HEK293T (cell line): ENCODE measurements around the gene LTB4R.

Experiments
- CTCF ChIA-PET: fragments of 350-600 bp; formaldehyde crosslinking; extraction: SDS; loops from one replicate; lab custom pipeline; 2021; ENCODE audit warnings: antibody characterized with exemption, inconsistent platforms; lab: Yijun Ruan, JAX
- POLR2A ChIA-PET: fragments of 350-600 bp; formaldehyde crosslinking; extraction: SDS; loops from one replicate; lab custom pipeline; 2020; ENCODE audit warnings: antibody characterized with exemption, inconsistent platforms; lab: Yijun Ruan, JAX
- DNase-seq: peaks from one replicate; pipeline ENCODE4 v3.0.0; 2012; ENCODE audit warnings: mixed read lengths; ENCODE audit errors: extremely low spot score
- ARNT ChIP-seq: fragments of 450-650 bp; IDR thresholded peaks from 2 replicates; pipeline ENCODE4 v1.6.1; 2017; ENCODE audit warnings: mild to moderate bottlenecking
- BHLHE40 ChIP-seq: fragments of 450-650 bp; IDR thresholded peaks from 2 replicates; pipeline ENCODE4 v1.6.1; 2016; ENCODE audit warnings: mild to moderate bottlenecking, moderate library complexity, borderline replicate concordance
- CTBP1 ChIP-seq: fragments of 450-650 bp; IDR thresholded peaks from 2 replicates; pipeline ENCODE4 v1.6.1; 2016; ENCODE audit warnings: borderline replicate concordance
- ELF4 ChIP-seq: fragments of 450-650 bp; IDR thresholded peaks from 2 replicates; pipeline ENCODE4 v1.6.1; 2017; ENCODE audit warnings: antibody characterized with exemption
- FOXA1 ChIP-seq: fragments of 450-650 bp; IDR thresholded peaks from 2 replicates; pipeline ENCODE4 v1.6.1; 2016; ENCODE audit warnings: mild to moderate bottlenecking
- FOXK2 ChIP-seq: fragments of 450-650 bp; IDR thresholded peaks from 2 replicates; pipeline ENCODE4 v1.6.1; 2016; ENCODE audit warnings: mild to moderate bottlenecking
- FOXM1 ChIP-seq: fragments of 450-650 bp; IDR thresholded peaks from 2 replicates; pipeline ENCODE4 v1.6.1; 2017; ENCODE audit warnings: mild to moderate bottlenecking, borderline replicate concordance
- HDGF ChIP-seq: fragments of 450-650 bp; IDR thresholded peaks from 2 replicates; pipeline ENCODE4 v1.6.1; 2017; ENCODE audit warnings: antibody characterized with exemption, borderline replicate concordance
- L3MBTL2 ChIP-seq: fragments of 450-650 bp; conservative IDR thresholded peaks from 2 replicates; pipeline ENCODE4 v1.6.1; 2016; ENCODE audit warnings: mild to moderate bottlenecking
- LEF1 ChIP-seq: fragments of 450-650 bp; IDR thresholded peaks from 2 replicates; pipeline ENCODE4 v1.6.1; 2017; ENCODE audit warnings: mild to moderate bottlenecking, borderline replicate concordance
- NFRKB ChIP-seq: fragments of 450-650 bp; IDR thresholded peaks from 2 replicates; pipeline ENCODE4 v1.6.1; 2016; ENCODE audit warnings: mild to moderate bottlenecking, moderate library complexity
- PKNOX1 ChIP-seq: fragments of 450-650 bp; IDR thresholded peaks from 2 replicates; pipeline ENCODE4 v1.6.1; 2016
- SP1 ChIP-seq: fragments of 450-650 bp; IDR thresholded peaks from 2 replicates; pipeline ENCODE4 v1.6.1; 2017
- SUZ12 ChIP-seq: fragments of 450-650 bp; IDR thresholded peaks from 2 replicates; pipeline ENCODE4 v1.6.1; 2016; ENCODE audit warnings: mild to moderate bottlenecking
- TARDBP ChIP-seq: fragments of 450-650 bp; IDR thresholded peaks from 2 replicates; pipeline ENCODE4 v1.6.1; 2016
- ZNF384 ChIP-seq: fragments of 450-650 bp; IDR thresholded peaks from 2 replicates; pipeline ENCODE4 v1.6.1; 2016

LTB4R gene

GRCh38 chr14:24310646-24311604 is at the start of gene LTB4R:
LTB4R (plus strand) TSS chr14:24311502; CDS start chr14:24315652, 4,150 bp downstream.
- no peak for TF ChIP-seq CTBP1
- TF ChIP-seq HDGF, result no peak
- no peak for TF ChIP-seq NFRKB
- no peak for TF ChIP-seq TARDBP
- no peak for TF ChIP-seq FOXK2
- no peak for TF ChIP-seq SP1
- TF ChIP-seq FOXA1, result no peak
- CTCF ChIA-PET, result no interaction called here
- POLR2A ChIA-PET, result interaction anchor here (1.0 kb wide), 1 partner anchor 68 kb away, joined by 3 read pairs; the partner anchor contains the start of gene TINF2
- no peak for DNase-seq

- TF ChIP-seq TARDBP, result no peak
- no peak for TF ChIP-seq SUZ12
- no peak for TF ChIP-seq CTBP1
- no peak for TF ChIP-seq FOXK2
- no peak for TF ChIP-seq FOXM1
- no peak for TF ChIP-seq ARNT
- TF ChIP-seq L3MBTL2, result no peak
- TF ChIP-seq ELF4, result no peak
- ChIA-PET CTCF (interaction anchor here (1.2 to 1.7 kb wide), 3 partner anchors 9 to 20 kb away, joined by 3 to 6 read pairs (median 6); partner anchors contain the start of gene TINF2), POLR2A (interaction anchor here (1.8 to 4.2 kb wide), 2 partner anchors 9 to 20 kb away, joined by 6 to 30 read pairs; partner anchors contain the start of genes RABGGTA and TINF2)
- no peak for DNase-seq
Measured at GRCh38 chr14:24261969-24262327, 49.4 kb upstream of the LTB4R start.

GRCh38 chr14:24262821-24263733 is 48.2 kb upstream of the LTB4R start, which contains the start of gene TGM1:
TGM1 (minus strand) TSS chr14:24263177; CDS start chr14:24262352, 825 bp downstream.
- POLR2A ChIA-PET, result interaction anchor here (1.8 to 4.2 kb wide), 2 partner anchors 8 to 21 kb away, joined by 6 to 30 read pairs; partner anchors contain the start of genes RABGGTA and TINF2
- TF ChIP-seq SUZ12, result no peak
- no peak for TF ChIP-seq TARDBP
- no peak for TF ChIP-seq FOXK2
- TF ChIP-seq NFRKB, result no peak
- TF ChIP-seq ARNT, result no peak
- TF ChIP-seq ZNF384, result no peak
- no peak for TF ChIP-seq BHLHE40
- no peak for TF ChIP-seq FOXM1
- TF ChIP-seq CTBP1, result no peak
- TF ChIP-seq FOXA1, result no peak
- TF ChIP-seq ELF4, result no peak
- no peak for TF ChIP-seq SP1
- TF ChIP-seq PKNOX1, result no peak
- no peak for TF ChIP-seq L3MBTL2
- no peak for TF ChIP-seq LEF1
- no peak for TF ChIP-seq HDGF
- no peak for DNase-seq
- CTCF ChIA-PET, result interaction anchor here (1.5 kb wide), 1 partner anchor 8 kb away, joined by 6 read pairs; no protein-coding TSS in a partner anchor

- no peak for TF ChIP-seq FOXK2
- no peak for TF ChIP-seq NFRKB
- no peak for TF ChIP-seq BHLHE40
- no peak for TF ChIP-seq ARNT
- no peak for TF ChIP-seq TARDBP
- no peak for TF ChIP-seq PKNOX1
- TF ChIP-seq ELF4, result no peak
- no peak for TF ChIP-seq FOXM1
- ChIA-PET CTCF (no interaction called here), POLR2A (interaction anchor here (1.2 kb wide), 1 partner anchor 21 kb away, joined by 5 read pairs; the partner anchor contains the start of gene TINF2)
- no peak for DNase-seq
Measured at GRCh38 chr14:24263848-24264247, 47.5 kb upstream of the LTB4R start.

- ChIA-PET CTCF (no interaction called here), POLR2A (interaction anchor here (1.2 kb wide), 1 partner anchor 22 kb away, joined by 5 read pairs; the partner anchor contains the start of gene TINF2)
- no peak for DNase-seq
- no peak for TF ChIP-seq HDGF
- no peak for TF ChIP-seq FOXM1
- no peak for TF ChIP-seq CTBP1
- no peak for TF ChIP-seq SP1
- TF ChIP-seq NFRKB, result no peak
- TF ChIP-seq L3MBTL2, result no peak
- no peak for TF ChIP-seq ELF4
- TF ChIP-seq TARDBP, result no peak
- TF ChIP-seq ARNT, result no peak
- TF ChIP-seq LEF1, result no peak
- no peak for TF ChIP-seq FOXK2
- TF ChIP-seq SUZ12, result no peak
- TF ChIP-seq ZNF384, result no peak
Measured at GRCh38 chr14:24264298-24264697, 47.0 kb upstream of the LTB4R start.
